NOMO-1 treated with DMSO at 0.1 percent for 48 hours (cell line): ENCODE data around the gene UGGT2.
"Not testable (repeated sequence)": the region's sequence is repeated elsewhere in the genome, so short reads cannot be mapped to it uniquely, and the experiment has no call there.

Source experiments
- DNase-seq: peaks from one replicate; lab custom pipeline; 2025; ENCODE audit not compliant: unreplicated experiment; lab: John Stamatoyannopoulos, UW

The UGGT2 gene

DNA sequence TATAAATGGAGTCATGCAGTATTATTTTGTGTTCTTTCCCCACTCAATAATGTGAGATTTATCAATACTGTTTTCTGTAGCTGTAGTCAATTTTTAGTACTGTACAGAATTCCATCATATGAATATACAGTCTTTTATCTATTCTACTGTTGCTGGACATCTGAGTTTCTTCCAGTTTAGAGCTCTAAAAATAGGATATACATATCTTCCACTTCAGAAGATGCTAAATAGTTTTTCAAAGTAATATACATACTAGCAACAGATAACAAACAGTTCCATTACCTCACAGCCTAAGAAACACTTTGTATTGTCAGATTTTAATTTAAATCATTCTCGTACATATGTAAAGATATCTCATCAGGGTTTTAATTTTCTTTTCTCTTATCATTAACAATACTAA lies 149.6 kb downstream of the UGGT2 start:
- no peak for DNase-seq

DNA sequence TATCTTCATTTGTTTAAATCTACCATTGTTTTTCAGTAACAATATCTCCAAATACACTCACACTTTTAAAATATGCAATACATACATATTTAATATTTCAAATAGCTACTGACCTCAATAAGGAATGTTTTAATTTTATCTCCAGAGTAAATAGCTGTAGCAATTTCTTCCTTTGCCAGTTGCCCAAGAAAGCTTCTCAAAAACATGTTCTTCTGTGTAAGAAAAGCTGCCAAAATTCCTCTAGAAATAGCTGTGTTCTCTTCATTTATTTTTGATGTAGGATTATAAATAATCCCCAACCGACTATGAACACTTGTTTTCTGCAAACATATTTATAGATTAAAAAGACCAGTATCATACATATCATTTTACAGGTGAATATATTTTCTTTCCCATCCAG lies 150.5 kb downstream of the UGGT2 start:
- no peak for DNase-seq

- no peak for DNase-seq
Measured at GRCh38 chr13:95898256-95898655, 154.9 kb downstream of the UGGT2 start.

GRCh38 chr13:95896301-95896700 lies 156.9 kb downstream of the UGGT2 start:
- no peak for DNase-seq

DNA sequence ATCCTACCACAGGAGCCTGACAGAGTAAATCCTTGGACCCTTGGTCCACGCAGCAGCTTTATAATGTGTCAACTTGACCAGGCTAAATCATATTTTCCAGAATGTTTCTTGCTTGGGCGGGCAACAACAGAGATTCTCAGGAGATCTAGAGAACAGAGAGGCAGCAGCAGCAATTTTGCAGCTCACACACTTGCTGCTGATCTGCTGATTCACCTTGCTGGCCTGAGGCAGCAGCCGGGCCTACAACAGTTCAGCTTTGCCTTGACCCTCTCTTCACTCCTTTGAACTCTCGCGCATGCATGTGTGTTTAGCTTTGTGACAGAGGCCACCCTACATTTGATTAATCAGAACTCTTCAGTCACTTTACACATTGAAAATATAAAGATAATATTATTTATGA lies 159.3 kb downstream of the UGGT2 start:
- DNase-seq = no peak

GRCh38 chr13:95882121-95882520 lies 171.1 kb downstream of the UGGT2 start:
- no peak for DNase-seq

- no peak for DNase-seq
Measured at GRCh38 chr13:95880331-95880730, 172.9 kb downstream of the UGGT2 start.

DNA sequence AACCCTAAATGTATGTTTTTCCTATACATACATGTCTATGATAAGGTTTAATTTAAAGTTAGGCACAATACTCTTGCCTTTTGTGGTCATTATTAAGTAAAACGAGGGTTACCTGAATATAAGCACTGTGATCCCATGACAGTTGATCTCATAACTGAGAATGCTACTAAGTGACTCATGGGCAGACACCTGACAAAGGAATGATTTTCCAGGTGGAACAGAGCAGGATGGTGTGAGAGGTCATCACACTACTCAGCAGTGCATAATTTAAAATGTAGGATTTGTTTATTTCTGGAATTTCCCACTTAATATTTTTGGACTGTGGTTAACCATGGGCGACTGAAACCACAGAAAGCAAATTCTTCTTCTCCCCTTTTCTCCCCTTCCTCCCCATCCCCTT lies 178.9 kb downstream of the UGGT2 start:
- no peak for DNase-seq

DNA sequence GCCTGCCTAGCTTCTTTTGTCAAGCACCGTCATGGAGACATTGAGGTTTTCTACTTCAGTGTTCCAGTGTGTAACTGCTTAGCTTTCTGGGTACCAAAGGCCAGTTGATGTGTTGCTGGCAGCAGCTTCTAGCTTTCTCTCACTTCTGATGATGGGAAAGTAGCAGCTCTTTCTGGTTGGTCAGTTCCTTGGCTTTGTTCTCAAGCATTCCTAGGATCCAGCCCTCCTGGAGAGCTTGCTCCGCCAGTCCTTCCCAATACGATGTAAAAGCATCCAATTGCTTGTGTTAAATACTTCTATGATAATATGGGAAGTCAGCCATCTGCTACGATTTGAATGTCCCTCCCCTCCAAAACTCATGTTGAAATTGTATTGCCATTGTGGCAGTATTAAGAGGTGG lies 182.8 kb downstream of the UGGT2 start:
- no peak for DNase-seq

DNA sequence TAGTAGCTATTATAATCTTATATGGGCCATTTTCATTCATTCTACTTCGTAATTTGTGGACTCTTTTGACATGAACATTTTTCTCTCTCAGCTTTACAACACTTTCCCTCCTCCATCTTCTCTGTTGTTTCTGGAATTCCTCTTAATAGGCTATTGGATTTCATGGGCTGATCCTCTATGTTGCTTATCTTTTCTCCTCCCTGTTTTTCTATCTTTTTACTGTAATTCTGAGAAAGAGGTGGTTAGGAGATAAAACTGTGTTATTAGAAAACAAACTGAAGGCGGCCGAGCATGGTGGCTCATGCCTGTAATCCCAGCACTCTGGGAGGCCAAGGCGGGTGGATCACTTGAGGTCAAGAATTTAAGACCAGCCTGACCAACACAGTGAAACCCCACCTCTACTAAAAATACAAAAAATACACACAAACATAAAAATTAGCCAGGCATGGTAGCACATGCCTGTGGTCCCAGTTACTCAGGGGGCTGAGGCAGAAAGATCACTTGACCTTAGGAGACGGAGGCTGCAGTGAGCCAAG lies 188.1 kb downstream of the UGGT2 start:
- DNase-seq = no peak

DNA sequence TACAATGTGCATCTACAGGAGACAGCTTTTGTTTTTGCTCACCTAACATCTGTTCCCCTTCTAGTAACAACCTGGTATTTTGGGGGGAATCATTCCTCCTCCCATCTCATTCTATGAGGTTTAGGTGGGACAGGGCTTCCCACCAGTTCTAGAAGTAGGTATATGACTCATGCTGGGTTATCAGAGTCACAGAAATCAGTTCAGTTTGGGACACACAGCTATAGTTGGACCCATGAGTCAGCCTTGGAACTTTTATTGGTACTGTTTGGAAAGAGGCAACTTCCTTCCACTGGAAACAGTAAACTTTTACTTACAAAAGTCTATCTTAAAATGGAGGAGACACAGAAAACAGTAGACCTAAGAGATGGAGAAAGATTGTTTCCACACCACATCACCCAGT lies 190.8 kb downstream of the UGGT2 start:
- no peak for DNase-seq

DNA sequence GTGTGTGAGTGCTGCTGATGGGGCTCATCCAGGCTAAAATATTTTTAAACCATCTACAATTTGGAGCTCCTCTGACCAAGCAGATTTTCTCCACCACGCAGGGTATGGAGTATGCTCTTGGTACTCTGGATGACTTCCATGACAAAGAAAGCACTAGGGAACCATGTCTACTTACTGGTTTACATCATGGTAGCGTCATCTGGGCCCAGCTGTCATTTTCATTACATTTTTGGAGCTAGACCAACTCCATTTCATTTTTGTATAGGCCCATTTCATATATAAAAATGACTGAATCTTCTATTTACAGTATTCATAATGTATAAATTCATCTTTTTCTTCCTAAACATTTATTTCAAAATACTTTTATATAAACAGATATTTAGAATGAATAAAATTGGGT lies 191.9 kb downstream of the UGGT2 start:
- no peak for DNase-seq

DNA sequence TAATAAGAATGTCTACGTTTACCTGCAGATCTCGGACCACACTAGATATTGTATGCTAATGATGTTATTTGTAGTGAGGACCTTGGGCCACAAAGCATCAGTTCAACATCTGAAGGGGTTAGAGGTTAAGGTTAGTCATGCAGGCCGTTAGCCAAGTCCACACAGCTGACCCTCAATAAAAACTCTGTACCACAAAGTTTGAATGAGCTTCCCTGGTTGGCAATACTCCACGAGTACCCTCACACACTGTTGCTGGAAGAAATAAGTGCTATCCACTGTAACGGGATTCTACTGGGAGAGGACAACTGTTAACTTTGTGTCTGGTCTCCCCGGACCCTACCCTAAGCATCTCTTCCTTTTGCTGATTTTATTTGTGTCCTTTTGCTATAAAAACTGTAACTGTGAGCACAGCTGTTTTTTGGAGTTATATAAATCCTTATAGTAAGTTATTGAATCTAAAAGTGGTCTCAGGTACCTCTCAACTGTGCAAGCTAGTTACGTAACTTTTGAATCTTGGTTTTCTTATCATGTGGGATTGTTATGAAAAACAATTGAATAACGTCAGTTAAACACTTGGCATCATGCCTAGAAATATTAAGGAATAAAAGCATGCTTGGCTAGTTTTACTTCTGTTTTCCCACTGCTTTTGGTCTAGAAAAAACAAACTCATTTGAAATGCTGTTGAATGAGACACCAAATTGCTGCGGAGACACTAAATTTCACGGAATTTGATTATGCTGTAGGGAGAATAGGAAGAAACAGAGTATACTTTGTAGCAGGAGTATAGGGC lies 194.7 kb downstream of the UGGT2 start:
- peak; percentile 64 for DNase-seq

GRCh38 chr13:95845656-95846055 lies 207.5 kb downstream of the UGGT2 start:
- DNase-seq = not testable (repeated sequence)

GRCh38 chr13:95842898-95843297 lies 210.3 kb downstream of the UGGT2 start:
- no peak for DNase-seq

GRCh38 chr13:95841894-95842293 lies 211.3 kb downstream of the UGGT2 start:
- DNase-seq = no peak

GRCh38 chr13:95834134-95834765 lies 219.0 kb downstream of the UGGT2 start:
- DNase-seq = peak; percentile 50

DNA sequence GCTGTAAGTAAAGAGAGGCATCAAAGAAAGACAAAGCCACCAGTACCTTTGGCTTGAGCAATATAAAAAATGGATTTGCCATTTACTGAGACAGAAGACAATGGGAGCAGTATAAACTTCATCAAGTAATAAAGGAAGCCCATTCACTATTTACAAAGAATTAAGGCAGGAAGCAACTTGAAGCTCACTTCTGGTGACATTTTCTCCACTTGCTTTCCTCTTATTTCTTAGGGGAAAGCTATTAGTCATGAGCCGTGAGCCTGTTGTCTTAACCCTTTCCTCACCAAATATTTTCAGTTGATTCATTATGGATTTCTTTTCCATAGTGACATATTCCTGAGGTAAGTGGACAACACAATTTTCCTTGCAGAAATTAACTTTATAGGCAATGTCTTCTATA lies 219.5 kb downstream of the UGGT2 start:
- peak; percentile 8 for DNase-seq

- no peak for DNase-seq
Measured at GRCh38 chr13:95833126-95833525, 220.1 kb downstream of the UGGT2 start.

GRCh38 chr13:95822303-95822702 lies 230.9 kb downstream of the UGGT2 start:
- DNase-seq = no peak

DNA sequence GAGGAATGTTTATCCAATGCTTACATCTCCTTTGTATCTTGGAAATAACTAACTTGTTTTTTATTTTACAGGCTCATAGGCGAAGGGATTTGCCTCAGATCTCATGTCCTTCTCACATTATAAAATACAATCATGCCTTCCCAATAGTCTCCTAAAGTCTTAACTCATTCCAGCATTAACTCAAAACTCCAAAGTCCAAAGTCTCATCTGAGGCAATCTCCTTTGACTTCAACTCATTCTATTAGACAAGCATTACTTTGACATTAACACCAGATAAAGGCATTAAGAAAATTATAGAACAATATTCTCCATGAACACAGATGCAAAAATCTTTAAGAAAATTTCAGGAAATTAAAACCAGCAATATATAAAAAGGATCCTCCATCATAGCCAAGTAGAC lies 238.7 kb downstream of the UGGT2 start:
- DNase-seq = no peak

DNA sequence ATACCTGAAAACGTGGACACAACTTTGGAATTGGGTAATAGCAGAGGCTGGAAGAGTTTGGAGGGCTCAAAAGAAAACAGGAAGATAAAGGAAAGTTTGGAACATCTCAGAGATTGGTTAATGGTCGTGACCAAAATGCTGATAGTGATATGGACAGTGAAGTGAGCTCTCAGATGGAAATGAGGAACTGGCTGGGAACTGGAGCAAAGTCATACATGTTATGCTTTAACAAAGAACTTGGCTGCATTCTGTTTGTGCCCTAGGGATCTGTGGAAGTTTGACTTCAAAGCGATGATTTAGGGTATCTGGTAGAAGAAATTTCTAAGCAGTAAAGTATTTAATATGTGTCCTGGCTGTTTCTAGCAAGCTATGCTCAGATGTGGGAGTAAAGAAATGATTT lies 240.1 kb downstream of the UGGT2 start:
- DNase-seq = no peak

- DNase-seq = no peak
Measured at GRCh38 chr13:95809429-95809828, 243.8 kb downstream of the UGGT2 start.
